Right renal pelvis (tissue), 4 donors: ENCODE data around the gene TBC1D2. TPM values are rescaled to one million over a fixed set of nuclear protein-coding genes. Genes with fewer than 3 reads are reported as not detected.
"Not testable (repeated sequence)": the region's sequence is repeated elsewhere in the genome, so short reads cannot be mapped to it uniquely, and the experiment has no call there.

Experiments
- DNase-seq, 4 donors: peaks; one replicate each; pipeline ENCODE4 v3.0.0-alpha.2; 2013; ENCODE audit warnings: low read depth in 4 of 4, low spot score in 3 of 4, missing footprints in 1 of 4
- polyA plus RNA-seq, 4 donors: library from polyadenylated mRNA; unstranded; fragments of 120-200 nt; gene quantifications; one replicate each; pipeline ENCODE4 v1.2.1, GENCODE V29; 2013; ENCODE audit not compliant: insufficient read length in 4 of 4

Gene TBC1D2
- polyA plus RNA-seq, 4 donors: 3.3 to 3.9 (median 3.6) TPM

DNA sequence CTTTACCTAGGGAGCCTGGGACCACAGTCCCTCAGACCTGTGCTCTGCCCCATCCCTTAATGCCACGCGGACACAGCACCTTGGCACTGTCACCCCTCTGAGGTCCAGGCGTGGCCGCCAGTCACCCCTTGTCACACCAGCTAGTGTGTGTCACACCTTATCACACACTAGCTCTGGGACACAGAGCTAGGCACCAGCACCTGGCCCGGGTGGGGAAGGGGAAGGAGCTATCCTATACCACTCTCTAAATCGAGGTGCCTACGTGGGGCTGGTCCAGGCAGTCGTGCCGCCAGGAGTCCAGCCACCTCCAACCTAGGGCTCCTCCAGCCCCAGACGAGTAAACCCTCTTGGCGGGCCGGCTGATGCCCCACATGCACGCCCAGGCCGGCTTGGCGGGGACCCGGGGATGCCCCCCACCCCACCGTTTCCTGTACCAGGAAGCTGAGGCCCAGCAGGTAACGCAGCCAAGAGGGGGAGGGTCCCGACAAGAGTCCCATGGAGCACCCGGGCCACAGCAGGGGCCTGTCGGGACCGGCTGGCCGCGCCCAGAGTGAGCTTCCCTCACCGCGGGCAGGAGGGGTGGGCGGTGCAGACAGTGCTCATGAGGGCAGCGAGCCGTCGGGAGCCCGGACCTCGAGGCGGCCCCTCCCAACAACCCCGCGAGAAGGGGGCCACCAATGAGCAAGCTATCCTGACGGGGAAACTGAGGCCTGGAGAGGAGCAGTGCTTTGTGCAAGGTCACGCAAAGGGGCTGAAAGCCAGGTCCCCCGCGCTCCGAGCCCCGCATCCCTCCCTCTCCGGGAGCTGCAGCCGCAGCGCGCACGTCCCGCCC lies 63.6 kb downstream of the TBC1D2 start:
- no peak for DNase-seq

DNA sequence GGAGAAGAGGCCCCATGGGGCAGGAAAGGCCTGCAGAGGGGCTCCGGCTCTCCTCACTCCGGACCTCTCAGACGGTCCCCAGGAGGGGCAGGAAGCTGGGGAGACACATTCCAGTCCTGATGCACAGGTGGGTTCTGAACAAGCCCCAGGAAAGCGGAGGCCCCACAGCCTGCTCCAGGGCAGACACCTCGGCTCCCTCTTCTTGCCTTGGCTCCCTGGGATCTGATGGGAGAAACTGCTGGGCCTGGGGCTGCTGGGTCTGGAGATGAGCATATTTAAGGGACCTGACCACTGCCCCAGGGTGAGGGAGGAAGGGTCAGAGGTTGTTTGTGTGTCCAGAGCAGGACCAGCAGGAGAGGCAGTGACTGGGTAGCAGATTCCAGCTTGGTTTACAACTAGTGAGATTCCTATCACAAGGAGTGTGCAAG lies 64.3 kb downstream of the TBC1D2 start:
- no peak for DNase-seq

DNA sequence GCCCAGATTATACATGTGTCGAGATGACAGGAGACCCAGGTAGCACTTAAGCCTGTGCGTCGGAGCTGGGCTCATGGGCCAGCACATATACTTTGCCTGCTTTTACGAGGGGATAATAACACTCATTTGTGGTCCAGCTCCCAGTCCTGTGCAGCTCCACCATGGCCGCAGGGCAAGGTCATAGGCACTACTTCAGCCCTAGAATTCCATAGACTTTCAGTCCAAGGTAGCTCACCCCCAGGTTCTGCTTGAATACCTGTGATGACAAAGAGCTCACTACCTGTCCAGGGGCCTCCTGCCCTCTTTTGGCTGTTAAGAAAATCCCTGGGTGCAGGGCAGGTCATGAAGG lies 64.7 kb downstream of the TBC1D2 start:
- DNase-seq: no peak

DNA sequence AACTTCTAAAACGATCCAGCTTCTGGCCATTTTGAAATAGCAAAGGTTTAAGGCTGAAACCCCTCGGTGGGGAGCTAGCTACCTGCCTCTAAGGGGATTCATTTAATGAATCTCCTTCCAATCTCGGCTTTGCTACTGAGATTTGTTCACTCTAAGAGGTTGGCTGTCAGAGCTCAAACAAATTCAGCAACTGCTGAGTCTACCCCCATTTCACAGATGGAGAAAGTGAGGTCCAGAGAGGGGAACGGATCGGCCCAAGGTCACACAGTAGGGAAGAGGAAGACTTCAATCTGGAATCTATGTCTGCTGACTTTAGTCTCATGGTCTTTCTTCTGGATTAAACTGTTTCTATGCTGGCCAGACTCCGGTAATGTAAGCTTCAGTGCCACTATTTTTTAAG lies 66.0 kb downstream of the TBC1D2 start:
- DNase-seq: no peak

DNA sequence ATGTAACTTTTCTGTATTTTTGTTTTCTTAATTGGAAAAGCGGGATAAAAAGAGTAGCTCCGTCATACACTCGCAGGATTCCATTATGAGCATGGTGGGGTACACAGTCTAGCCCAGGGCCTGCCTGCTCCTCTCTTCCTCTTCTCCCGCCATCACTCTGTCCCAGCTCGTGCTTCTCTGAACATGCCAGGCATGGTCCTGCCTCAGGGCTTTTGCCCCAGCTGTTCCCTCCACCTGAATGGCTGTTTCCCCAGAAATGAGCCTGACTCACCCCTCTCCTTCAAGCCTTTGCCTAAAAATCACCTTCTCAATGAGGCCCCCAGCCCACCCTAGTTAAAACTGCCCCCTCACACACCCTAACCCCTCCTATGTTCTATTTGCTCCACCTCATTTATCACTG lies 67.5 kb downstream of the TBC1D2 start:
- DNase-seq: no peak

DNA sequence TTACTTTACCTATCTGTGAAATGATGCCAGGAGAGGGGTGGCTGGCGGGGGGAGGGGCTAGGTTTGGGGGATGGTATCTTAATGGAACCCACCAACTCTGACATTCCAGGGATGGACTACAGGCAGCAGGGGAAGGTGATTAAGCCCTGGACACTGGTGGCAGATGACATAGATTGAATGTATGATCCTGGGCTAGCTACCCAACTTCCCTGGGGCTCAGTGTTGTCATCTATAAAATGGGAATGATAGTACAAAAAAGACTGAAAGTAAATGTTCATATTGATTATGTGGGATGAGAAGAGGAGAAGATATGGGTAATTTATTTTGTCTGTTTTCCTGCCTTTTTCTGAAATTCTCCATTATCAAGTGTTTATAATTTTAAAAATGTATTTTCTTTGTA lies 69.2 kb downstream of the TBC1D2 start:
- DNase-seq: no peak

DNA sequence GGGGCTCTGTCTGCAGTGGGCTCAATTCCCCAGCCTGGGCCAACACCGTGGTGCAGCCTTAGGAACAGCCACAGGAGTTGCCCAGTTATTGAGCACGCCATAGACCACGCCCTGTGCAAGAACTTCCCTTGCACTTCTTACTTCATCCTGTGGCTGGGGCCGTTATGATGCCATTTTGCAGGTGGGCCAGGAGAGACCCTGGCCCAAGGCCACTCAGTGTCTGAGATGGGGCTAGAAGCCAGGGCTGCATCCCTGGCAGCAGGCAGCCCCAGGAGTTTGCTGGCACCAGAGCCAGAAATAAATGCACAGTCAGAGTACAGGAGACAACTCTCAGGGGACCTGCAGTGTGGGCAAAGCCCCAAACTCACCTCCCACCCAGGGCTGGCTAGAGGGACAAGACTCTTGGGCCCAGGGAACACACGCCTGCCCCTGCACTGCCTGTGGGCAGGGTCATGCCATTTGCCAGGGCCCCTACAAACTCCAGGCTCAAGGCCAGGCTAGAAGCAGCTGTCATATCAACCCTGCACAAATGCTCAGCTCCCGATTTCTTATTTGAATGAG lies 69.8 kb downstream of the TBC1D2 start:
- no peak for DNase-seq

DNA sequence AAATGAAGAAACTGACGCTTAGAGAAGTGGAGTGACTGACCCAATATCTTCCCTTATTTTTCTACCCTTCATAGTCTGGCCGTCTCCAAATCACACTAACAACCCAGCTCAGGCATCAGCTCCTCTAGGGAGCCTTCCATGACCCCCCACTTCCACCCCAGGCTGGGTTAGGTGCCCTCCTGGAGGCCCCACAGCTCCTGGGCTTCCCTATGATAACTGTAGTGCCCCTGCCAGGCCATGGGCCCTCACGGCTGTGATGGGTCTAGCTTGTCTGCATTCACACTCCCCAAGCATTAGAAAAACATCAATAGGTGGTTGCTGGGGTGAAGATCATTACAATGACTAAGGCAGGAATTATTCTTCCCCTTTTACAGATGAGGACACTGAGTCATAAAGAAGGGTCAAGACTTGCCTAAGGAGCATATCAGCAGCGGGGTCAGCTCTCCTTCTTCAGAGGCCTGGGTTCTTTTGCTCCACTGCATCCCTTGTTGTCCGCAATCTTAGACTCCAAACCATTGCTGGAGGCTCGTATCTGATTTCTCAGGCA lies 70.4 kb downstream of the TBC1D2 start:
- DNase-seq: no peak

DNA sequence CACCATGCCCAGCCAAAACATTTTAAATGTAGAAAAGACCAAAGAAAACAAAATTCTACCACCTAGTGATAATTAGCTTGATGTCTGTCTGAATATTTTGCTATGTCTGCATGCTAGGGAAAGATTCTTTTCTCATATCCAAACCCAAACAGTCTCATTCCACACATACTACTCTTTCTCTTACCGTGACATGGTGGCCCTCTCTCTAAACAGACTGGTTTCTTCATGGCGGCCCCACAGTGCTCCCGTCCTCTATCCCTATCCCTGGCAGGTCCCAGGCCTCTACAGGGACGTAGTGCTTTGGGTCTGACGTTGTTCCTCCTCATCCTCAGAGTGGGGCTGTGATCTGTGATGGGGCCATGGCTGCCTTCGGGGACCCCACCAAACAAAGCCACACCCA lies 71.1 kb downstream of the TBC1D2 start:
- DNase-seq: no peak

DNA sequence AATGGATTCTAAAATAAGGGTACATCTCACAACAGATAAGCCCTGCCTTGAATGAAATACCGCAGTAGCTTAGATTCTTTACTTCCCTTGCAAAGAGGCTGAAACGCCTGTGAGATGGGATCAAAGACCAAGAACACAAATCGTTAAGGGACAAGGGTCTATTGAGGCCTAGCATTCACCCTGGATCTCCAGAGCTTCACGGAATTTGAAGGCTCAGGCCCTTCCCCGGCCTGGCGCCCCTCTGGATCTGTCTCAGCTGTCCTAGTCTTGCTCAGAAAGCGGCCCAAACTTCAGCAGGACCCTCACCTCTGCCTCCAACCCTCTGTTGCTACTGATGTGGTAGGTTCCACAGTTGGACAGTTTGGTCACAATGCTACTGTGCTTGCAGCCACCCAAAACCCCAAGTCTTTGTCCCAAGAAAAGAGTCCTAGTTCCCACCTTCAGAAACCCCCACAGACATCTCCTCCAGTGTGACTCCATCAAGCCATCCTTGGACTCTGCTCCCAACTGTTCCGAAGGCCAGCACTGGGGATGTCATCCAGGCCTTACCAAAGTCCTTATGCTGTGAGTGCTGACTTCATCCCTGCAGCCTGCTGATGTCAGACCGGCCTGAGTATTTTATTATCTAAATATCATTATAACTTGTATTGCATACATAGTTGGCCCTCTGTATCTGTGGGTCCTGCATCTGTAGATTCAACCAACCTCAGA lies 72.4 kb downstream of the TBC1D2 start:
- no peak for DNase-seq

DNA sequence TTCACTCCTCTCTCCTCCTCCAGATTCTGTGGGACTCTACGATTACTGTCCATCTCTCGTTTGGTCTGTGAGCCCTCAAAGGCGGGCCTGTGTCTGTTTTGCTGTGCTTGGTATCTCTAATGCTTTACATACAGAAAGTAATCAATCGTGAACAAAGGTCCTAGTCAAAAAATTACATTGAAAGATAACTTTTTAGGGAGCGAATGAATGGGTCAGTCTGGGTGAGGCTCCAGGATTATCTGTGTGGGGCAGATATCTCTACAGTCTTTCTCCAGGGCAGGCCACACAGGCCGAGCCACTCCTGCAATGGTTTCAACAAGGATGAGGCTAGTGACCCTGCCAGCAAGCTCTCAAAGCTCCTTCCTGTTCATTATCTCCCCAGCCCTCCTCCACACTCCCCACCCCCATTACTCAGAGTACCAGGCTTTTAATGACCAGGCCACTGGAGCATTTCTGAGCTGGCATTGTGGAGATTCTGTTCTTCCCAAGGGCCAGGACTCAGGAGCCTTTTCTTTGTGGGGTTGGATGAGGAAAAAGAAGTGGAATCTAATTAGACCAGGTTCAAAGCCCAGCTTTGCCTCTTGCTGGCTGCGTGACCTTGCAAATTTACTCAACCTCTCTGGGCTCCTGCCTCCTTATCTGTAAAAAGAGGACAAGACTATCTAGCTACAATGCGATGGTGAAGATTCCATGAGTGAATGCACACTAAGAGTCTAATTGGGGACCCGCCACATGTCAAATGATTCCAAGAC lies 73.2 kb downstream of the TBC1D2 start:
- DNase-seq: no peak

DNA sequence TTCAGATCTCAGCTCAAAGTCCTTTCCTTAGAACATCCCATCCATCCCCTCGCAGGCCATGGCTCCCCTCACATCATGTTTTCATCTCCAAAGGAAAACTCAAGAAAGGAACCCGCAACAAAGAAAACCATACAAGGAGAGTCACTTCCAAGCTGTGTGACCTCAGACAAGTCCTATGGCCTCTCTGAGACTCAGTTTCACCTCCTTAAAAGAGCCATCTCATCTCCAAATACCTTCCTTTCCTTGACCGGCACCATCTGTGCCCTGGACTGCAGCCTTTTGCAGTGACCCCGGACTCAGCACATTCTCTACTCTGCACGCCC lies 73.7 kb downstream of the TBC1D2 start:
- no peak for DNase-seq

DNA sequence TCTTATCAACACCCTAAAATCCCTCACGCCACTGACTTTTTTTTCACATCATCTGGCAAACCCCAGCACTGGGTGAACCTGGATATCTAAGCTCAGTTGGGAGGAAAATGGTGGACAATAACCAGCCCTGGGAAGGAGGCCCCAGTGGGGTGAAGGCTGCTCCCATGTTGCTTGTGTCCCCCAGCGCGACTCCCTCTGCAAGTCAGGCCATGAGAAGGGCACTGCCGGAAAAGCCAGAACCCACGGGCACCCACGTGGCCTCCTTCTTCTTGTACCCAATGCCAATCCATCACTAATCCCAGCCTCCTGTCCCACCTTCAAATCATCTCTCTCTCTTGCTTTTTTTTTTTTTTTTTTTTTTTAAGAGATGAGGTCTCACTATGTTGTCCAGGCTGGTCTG lies 74.5 kb downstream of the TBC1D2 start:
- no peak for DNase-seq

DNA sequence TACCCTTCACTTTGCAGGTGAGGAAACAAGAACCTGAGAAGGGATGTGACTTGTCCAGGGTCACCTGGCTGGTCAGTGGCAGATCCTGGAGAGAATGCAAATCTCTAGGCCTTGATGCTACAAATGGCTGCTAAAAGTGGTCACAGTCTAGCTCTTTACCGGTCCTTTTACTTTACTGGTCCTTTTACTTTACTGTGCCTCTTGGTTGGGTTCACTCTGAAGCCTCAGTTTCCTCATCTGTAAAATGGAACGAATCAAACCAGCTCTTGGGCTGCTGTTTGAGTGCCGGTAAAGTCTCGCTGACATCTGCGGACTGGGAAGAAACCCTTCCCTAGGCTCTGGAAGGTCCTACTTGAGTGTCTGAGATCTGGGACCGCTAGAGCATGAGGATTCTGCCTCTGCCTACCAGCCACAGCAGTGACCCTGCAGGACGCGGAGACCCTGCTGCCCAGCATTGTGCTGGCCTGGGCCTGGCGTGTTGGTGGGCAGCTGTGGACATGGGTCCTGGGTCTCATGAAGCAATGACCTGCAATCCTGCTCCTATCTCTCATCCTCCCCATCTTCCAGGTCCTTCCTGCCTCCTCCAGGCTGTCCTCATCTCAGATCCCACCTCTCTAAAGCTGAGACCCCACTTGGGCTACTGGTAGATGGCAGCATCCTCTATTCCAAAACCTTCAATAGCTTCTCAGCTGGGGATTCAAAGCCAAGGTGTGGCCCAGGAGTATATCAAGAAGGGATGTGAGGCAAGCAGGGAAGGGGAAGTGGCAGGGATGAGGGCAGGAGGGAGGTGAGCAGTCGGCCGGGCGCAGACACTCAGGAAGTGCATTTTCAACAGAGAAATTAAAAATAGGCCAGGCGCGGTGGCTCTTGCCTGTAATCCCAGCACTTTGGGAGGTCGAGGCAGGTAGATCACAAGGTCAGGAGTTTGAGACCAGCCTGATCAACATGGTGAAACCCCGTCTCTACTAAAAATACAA lies 76.3 kb downstream of the TBC1D2 start:
- no peak for DNase-seq

DNA sequence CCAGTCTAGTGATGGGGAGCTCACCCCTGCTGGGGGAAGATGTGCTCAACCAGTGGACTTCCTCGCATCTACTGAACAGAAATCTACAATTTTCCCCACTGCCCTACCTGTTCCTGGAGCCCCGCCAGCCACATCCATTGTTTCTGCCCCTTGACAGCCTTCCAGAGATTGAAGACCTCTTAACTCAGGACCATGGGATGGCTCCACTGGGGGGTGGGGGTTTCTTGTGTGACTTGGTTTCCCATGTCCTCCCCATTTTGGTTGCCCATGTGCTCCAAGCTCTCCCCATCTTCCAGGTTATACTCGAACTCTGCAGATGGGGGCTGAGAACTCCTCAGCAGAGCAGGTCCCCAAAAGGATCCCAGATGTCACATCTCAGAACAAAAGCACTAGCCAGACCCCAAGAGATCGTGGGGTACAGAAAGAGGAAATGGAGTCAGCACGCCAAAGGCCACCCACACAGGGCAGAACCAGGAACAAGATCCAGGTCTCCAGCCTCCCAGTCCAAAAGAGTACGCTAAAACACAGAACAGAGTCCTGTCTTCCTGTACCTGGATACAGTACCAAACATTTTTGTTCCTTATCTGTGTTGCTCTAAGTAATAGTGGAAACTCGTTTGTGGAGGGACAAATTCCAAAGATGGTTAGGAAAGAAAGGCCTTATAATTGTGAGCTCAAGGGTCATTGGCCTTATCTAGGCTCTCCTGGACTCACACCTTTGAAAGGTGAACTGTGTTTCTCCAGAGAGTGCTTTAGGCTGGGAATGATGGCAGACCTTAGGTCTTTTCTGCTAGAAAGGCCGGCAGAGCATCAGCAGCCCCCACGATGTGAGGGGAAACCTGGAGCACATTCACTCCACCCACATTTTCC lies 78.8 kb downstream of the TBC1D2 start:
- DNase-seq: no peak

DNA sequence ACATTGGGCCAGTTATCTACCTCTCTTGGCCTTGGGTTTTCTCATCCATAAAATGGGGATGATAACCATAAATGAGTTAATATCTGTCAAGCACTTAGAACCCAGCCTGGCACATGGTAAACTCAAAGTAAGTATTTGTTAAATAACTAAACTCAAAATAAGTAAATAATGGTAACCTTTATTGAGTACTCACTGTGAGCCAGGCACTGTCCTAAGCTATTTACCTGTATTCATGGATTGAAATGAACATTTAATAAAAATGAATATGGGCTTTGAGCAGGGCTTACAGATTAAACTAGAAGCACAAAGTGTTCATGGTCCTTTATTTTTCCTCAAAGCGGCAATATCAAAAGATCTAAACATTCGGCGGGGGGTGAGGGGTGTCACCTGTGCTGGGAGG lies 79.7 kb downstream of the TBC1D2 start:
- no peak for DNase-seq

DNA sequence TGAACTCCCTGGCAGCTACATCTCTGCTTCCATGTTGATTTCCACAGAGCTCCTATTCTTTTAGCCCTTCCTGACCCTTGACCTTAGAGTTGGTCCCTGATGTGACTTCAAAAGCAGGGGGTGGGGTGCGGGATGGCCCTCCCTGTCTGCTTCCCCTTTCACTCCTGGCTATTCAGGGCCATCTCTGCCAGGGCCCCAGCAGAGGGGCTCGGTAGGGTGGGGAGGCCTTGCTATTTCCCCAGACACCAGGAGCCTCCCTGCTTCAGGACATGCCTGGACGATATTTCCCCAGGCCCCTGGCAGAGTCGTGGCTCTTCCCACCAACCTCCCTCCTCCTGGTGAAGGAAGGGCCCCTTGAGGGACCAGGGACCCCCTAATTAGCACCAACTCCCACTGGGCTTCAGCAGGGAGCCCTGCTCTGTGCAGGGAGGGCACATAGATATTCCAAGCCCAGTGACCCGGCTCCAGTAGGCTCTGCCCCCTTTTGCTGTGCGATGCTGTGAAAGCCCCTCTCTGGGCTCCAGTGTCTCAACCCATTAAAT lies 80.3 kb downstream of the TBC1D2 start:
- DNase-seq: no peak

DNA sequence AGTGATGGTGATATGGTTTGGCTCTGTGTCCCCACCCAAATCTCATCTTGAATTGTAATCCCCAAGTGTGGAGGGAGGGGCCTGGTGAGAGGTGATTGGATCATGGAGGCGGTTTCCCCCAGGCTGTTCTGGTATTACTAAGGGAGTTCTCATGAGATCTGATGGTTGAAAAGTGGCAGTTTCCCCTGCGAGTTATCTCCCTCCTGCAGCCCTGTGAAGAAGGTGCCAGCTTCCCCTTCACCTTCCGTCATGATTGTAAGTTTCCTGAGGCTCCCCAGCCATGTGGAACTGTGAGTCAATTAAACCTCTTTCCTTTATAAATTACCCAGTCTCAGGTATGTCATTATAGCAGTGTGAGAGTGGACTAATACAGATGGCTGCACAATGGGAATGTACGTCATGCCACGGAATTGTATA lies 80.9 kb downstream of the TBC1D2 start:
- not testable (repeated sequence) for DNase-seq

DNA sequence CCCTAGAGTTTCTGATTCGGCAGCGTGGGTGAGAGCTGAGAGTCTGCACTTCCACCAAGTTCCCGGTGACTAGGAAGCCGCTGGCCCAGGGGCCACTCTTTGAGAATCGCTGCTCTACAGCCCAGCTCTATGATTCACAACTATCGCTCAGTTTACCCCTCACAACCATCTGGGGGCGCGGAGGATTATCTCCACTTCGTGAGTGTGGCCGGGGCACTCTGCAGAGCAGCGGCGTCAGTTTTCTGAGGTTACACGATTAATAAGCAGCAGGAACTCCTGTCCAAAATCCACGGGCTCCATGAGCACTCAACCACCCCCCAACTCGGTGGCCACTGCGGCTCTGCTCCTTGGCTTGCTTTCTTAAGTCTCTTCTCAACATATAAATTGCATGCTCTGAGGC lies 82.3 kb downstream of the TBC1D2 start:
- no peak for DNase-seq
